Psoas muscle (tissue), 8 donors: ENCODE results near the gene DBN1. TPM values are rescaled to one million over a fixed set of nuclear protein-coding genes. Genes with fewer than 3 reads are reported as not detected.
"Not testable (repeated sequence)": the region's sequence is repeated elsewhere in the genome, so short reads cannot be mapped to it uniquely, and the experiment has no call there.

Experiments used
- ATAC-seq, 4 donors: fragments of 200-7000 bp; cut with Tn5 transposase; one replicate each; pipeline ENCODE4 v1.9.1; 2020; ENCODE audit warnings: moderate library complexity in 3 of 4, mild to moderate bottlenecking in 2 of 4
- DNase-seq, 2 donors: peaks; one replicate each; pipeline ENCODE4 v3.0.0-alpha.2; 2020
- H3K27ac ChIP-seq: fragments of 200-600 bp; one replicate; pipeline ENCODE4 v1.8.0; 2022
- H3K27me3 ChIP-seq, 3 donors: fragments of 200-600 bp in 1 of 3; one replicate each; pipeline versions ENCODE4 v1.6.1 to v1.8.0; 2013 to 2022; ENCODE audit warnings: low read length in 2 of 3, mild to moderate bottlenecking in 2 of 3, moderate library complexity in 1 of 3; ENCODE audit not compliant: insufficient read depth in 3 of 3
- H3K36me3 ChIP-seq, 2 donors: fragments of 200-600 bp in 1 of 2; one replicate each; pipeline versions ENCODE4 v1.6.1 to v1.8.0; 2013 to 2022; ENCODE audit warnings: low read depth in 1 of 2, mild to moderate bottlenecking in 1 of 2, moderate library complexity in 1 of 2; ENCODE audit not compliant: insufficient read depth in 1 of 2
- H3K4me1 ChIP-seq: fragments of 200-600 bp; one replicate; pipeline ENCODE4 v1.8.0; 2022
- H3K4me3 ChIP-seq: fragments of 200-600 bp; one replicate; pipeline ENCODE4 v1.8.0; 2022; ENCODE audit warnings: mild to moderate bottlenecking
- H3K9me3 ChIP-seq: fragments of 200-600 bp; one replicate; pipeline ENCODE4 v1.8.0; 2022
- WGBS, 3 donors: extraction: QIAGEN DNeasy Blood & Tissue Kit; methylation state at CpG; one replicate each; pipeline versions ENCODE4 v1.1.6 to v1.1.7; 2013; 5-methylcytosine and 5-hydroxymethylcytosine counted together
- intact Hi-C, 2 donors: fragments of 100-400 bp; cut with DNase I; formaldehyde crosslinking; loops; one replicate each; pipeline versions ENCODE4 v1.11.0 to v1.14.2; 2022
- polyA plus RNA-seq, 3 donors: library from polyadenylated mRNA; stranded (reverse); fragments of 200-250 nt; gene quantifications; one replicate each; pipeline ENCODE4 v1.2.3, GENCODE V29; 2013
- total RNA-seq, 4 donors: library from RNA; stranded (reverse); fragmentation: NEBNext Ultra II Directional in 2 of 4; extraction: Animal tissue kit (Norgen Biotek cat#: 25700) in 2 of 4; gene quantifications; one replicate each; pipeline versions ENCODE4 v1.2.1 to v1.2.4, GENCODE V29; 2021 to 2023
- TF ChIP-seq, protein P1 (sequence below): fragments of 200-600 bp; IDR thresholded peaks from one replicate; pipeline ENCODE4 v1.8.0; 2022; ENCODE audit warnings: antibody characterized with exemption
- donor health status: healthy with polysubstance abuse.
- donor health status: DM: no; HTN: no; CAD: no; lungs with moderate emphysema.
- donor health status: Bipolar disorder and iron deficiency.
- donor health status: healthy.
- donor health status: DM: yes; HTN: yes; CAD: no.
- donor health status: DM: no; HTN: no; CAD: no.
- donor health status: DM: no; HTN: no; CAD: no.
- donor health status: DM: yes; HTN: yes; CAD: no.

DBN1 gene
- total and polyA plus RNA-seq, 7 donors, result 8.1 to 28.4 (median 20.8) TPM

DNA sequence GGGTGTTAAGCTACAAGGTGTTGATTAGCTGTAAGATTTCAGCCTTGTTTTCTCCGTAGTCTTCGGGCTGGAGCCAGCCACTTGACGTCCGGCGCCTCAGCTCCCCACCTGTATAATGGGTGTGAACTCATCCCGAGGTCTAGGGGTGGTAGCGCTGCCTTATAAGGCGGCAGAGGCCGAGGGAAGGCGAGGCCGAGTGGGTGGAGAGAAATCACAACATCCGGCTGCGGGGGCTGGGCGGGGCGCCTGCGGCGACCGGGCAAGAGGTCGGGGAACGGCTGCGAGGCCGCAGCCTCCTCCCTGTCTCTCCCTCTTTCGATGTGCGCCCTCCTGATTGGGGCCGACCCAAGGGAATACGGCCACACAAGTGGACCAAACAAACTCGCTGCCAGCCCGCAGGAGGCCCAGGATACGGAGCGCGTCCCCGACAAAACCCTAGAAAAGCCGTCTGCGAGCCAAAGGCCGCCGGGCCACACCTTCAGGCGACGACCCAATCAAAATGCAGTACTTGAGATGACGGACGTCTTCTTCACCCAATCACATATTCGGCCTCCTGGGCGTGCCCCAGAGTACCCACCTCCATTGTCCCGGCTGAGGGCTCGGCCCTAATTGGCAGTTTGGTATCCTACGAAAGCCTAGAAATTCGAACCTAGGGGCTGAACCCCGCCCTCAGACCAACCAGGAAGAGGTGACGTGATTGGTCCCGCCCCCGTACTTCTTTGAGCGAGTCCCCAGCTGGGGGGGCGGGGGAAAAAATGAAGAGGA lies 47.5 kb downstream of the DBN1 start:
- 0 to 1% (median 0%) methylated on average over 44 to 52 of the region's 52 CpGs for WGBS, 3 donors
- DNase-seq (peak; percentile 100), ATAC-seq (peak; percentile 96 to 98 (median 97))
- Histone ChIP-seq H3K27me3 (no peaks in the 10 kb centered on the region), H3K4me1 (peaks cover 14% of the 10 kb centered on the region), H3K4me3 (peak overlapping the region; percentile 73), H3K27ac (peak overlapping the region; percentile 91), H3K36me3 (peaks cover 0 to 2% of the 10 kb centered on the region in 2 donors), H3K9me3 (no peaks in the 10 kb centered on the region)
- TF ChIP-seq, protein P1, sequence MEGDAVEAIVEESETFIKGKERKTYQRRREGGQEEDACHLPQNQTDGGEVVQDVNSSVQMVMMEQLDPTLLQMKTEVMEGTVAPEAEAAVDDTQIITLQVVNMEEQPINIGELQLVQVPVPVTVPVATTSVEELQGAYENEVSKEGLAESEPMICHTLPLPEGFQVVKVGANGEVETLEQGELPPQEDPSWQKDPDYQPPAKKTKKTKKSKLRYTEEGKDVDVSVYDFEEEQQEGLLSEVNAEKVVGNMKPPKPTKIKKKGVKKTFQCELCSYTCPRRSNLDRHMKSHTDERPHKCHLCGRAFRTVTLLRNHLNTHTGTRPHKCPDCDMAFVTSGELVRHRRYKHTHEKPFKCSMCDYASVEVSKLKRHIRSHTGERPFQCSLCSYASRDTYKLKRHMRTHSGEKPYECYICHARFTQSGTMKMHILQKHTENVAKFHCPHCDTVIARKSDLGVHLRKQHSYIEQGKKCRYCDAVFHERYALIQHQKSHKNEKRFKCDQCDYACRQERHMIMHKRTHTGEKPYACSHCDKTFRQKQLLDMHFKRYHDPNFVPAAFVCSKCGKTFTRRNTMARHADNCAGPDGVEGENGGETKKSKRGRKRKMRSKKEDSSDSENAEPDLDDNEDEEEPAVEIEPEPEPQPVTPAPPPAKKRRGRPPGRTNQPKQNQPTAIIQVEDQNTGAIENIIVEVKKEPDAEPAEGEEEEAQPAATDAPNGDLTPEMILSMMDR, result no peak
- intact Hi-C loops, result no loop called here

DNA sequence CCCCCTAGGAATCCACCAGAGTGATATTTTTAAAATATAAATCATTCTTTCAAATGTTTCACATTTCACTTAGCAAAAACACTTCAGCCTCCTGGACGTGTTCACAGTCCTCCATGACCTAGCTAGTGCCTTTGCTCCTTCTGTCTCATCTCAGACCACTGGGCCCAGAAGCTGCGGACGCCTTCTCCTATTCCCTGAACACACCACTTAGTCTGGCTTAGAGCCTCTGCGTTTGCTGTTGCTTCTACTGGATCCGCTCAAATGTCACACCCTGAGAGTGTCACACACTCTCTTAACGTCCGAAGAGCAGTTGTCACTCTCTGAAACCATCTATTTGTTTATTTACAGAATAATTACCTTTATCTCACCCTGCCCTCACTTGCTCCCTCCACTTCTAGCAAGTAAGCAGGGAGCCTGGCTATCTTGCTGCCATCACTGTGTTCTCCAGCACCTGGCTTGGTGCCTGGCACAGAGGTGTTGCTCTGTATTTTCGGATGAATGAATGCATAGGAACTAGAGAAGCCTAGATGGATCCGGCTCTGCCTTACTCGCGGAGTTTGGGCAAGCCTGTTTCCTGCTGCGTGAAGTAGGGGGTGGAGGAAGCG lies 48.1 kb downstream of the DBN1 start:
- H3K27me3 ChIP-seq, result no peaks in the 10 kb centered on the region
- DNase-seq, result no peak
- intact Hi-C loops, result no loop called here

DNA sequence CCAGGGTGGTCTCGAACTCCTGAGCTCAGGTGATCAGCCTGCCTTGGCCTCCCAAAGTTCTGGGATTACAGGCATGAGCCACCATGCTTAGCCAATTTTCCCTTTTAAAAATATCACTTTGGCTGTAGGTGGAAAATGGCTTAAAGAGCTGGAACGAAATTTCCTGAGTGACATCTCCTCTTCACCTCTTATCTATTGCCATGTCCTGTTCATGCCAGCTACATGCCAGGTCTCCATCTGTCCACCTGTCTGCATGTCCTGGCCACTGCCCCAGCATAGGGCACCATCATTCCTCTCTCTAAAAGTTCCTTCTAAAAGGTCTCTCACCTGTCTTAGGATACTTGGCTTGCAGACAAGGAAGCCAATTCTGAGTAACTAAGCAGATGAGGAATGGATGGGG lies 49.8 kb downstream of the DBN1 start:
- H3K4me1 ChIP-seq, result peaks cover 14% of the 10 kb centered on the region
- DNase-seq (no peak), ATAC-seq (no peak)
- no peak overlapping the region for H3K4me3 ChIP-seq
- WGBS, 3 donors, result 83 to 88% (median 86%) methylated on average over 2 of the region's 2 CpGs
- TF ChIP-seq, protein P1, result no peak
- no peaks in the 10 kb centered on the region for H3K36me3 ChIP-seq
- intact Hi-C loops, result no loop called here
- no peaks in the 10 kb centered on the region for H3K9me3 ChIP-seq
- H3K27ac ChIP-seq, result no peak overlapping the region
- H3K27me3 ChIP-seq, result no peaks in the 10 kb centered on the region

More for the DNA sequence above, 48.1 kb downstream of the DBN1 start:
- H3K36me3 ChIP-seq, result no peaks in the 10 kb centered on the region
- no peaks in the 10 kb centered on the region for H3K9me3 ChIP-seq
- 48 to 60% (median 54%) methylated on average over 13 of the region's 13 CpGs for whole genome bisulfite sequencing, 3 donors
- TF ChIP-seq, protein P1, result no peak
- H3K4me1 ChIP-seq, result peaks cover 14% of the 10 kb centered on the region
- H3K4me3 ChIP-seq, result peak overlapping the region; percentile 73
- no peak for ATAC-seq
- peak overlapping the region; percentile 91 for H3K27ac ChIP-seq

DNA sequence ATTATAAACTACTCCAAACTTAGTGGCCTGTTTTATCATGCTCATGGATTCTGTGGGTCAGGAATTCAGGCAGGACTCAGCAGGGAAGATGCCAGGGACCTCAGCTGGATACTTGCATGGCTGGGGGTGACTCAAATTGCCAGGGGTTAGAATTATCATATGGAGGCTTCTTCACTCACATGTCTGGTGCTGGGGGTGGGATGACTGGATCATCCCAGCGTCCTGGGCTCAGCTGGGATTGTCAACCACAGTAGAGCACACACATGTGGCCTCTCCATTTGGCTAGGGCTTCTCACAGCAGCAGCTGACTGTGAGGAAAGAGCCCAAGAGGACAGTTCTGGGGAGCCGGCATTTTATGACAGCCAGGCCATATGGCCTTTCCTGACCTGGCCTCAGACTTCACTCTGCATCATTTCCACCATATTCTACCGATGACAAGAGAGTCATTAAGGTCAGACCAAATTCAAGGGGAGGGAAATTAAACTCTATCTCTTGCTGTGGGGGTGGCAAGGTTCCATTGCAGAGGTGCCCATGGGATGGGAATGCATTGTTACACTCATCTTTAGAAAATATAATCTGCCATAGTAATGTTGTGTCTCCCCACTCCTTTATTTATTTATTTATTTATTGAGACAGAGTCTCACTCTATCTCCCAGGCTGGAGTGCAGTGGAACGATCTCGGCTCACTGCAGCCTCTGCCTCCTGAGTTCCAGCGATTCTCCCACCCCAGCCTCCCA lies 52.2 kb downstream of the DBN1 start:
- no peaks in the 10 kb centered on the region for H3K9me3 ChIP-seq
- H3K27me3 ChIP-seq, result no peaks in the 10 kb centered on the region
- DNase-seq (no peak), ATAC-seq (no peak)
- no peaks in the 10 kb centered on the region for H3K4me1 ChIP-seq
- TF ChIP-seq, protein P1, result no peak
- 59 to 64% (median 59%) methylated on average over 6 of the region's 6 CpGs for WGBS, 3 donors
- no peak overlapping the region for H3K4me3 ChIP-seq
- intact Hi-C loops, result no loop called here
- no peak overlapping the region for H3K27ac ChIP-seq
- no peaks in the 10 kb centered on the region for H3K36me3 ChIP-seq

DNA sequence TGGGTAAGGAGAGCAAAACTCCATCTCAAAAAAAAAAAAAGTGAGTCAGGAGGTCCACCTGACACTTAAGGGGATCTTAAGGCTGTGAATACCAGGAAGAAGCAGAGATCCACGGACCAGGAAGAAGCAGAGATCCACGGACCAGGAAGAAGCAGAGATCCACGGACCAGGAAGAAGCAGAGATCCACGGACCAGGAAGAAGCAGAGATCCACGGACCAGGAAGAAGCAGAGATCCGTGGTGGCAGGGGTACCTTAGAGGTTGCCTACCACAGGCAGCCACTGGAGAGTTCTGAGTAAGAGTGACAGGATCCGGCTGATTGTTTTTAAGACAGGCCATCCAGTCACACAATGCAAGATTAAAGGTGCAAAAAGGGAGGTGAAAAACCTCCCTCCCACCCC lies 53.0 kb downstream of the DBN1 start:
- H3K9me3 ChIP-seq, H3K4me1 ChIP-seq, DNase-seq, H3K27me3 ChIP-seq, H3K4me3 ChIP-seq, H3K36me3 ChIP-seq, H3K27ac ChIP-seq, ATAC-seq, intact Hi-C loops: not testable (repeated sequence)
- WGBS, 3 donors, result 74 to 82% (median 75%) methylated on average over 7 of the region's 7 CpGs
